GM13977 (cell line): ENCODE data around the gene TUFT1.

Experiments used
- DNase-seq: peaks from one replicate; pipeline ENCODE4 v3.0.0; 2012; ENCODE audit warnings: low spot score
- in situ Hi-C: fragments of 300-500 bp; cut with MboI; formaldehyde crosslinking; loops from one replicate; pipeline ENCODE4 v1.12.0; 2022; ENCODE audit warnings: low sequenced_read_pairs, low pct_unique_long_range_greater_than_20kb, mixed read lengths, inconsistent platforms; ENCODE audit not compliant: unreplicated experiment
- TF ChIP-seq, protein P1 (sequence below): IDR thresholded peaks from 2 replicates; pipeline ENCODE4 v1.5.1; 2012; ENCODE audit warnings: mild to moderate bottlenecking, control low read depth; ENCODE audit not compliant: insufficient read depth; ENCODE audit errors: extremely low read depth, missing control alignments

Gene TUFT1

DNA sequence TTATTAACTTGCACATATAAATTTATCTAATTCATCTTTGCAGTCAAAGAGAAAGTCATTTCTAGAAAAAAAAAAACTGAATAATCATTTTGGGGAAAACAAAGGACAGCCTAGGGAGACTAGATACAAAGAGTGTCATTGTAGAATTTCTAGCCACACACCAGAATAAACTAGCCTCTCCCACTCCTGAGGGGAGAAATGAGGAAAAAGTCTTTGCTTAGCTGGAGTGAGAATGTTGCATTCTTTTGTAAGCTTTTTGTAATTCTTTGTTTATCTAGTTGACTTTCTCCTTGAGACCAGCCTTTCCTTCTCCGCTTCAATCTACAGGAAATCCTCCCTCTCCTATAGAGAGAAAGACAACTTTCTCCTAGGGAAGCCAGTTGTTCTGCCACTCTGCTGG is 44.8 kb upstream of the TUFT1 start:
- no peak for DNase-seq
- TF ChIP-seq, protein P1, sequence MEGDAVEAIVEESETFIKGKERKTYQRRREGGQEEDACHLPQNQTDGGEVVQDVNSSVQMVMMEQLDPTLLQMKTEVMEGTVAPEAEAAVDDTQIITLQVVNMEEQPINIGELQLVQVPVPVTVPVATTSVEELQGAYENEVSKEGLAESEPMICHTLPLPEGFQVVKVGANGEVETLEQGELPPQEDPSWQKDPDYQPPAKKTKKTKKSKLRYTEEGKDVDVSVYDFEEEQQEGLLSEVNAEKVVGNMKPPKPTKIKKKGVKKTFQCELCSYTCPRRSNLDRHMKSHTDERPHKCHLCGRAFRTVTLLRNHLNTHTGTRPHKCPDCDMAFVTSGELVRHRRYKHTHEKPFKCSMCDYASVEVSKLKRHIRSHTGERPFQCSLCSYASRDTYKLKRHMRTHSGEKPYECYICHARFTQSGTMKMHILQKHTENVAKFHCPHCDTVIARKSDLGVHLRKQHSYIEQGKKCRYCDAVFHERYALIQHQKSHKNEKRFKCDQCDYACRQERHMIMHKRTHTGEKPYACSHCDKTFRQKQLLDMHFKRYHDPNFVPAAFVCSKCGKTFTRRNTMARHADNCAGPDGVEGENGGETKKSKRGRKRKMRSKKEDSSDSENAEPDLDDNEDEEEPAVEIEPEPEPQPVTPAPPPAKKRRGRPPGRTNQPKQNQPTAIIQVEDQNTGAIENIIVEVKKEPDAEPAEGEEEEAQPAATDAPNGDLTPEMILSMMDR, result no peak
- in situ Hi-C loops, result no loop called here

DNA sequence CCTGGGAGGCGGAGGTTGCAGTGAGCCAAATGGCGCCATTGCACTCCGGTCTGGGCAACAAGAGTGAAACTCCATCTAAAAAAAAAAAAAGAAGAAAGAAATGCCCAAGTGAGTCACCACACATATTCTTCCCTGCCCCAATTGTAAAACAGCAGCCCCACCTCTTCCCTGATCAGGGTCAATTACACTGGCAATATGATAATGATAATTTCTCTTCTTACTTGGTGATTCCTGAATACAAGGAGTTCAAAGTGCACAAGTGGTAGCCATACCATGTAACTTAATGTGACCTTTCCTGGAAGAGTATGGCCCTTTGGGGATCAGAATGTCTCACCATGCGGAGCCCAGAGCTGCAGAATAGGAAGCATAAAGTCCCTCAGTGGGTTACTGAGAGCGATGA is 40.7 kb upstream of the TUFT1 start:
- in situ Hi-C loops, result no loop called here
- no peak for DNase-seq
- TF ChIP-seq, protein P1, result no peak

DNA sequence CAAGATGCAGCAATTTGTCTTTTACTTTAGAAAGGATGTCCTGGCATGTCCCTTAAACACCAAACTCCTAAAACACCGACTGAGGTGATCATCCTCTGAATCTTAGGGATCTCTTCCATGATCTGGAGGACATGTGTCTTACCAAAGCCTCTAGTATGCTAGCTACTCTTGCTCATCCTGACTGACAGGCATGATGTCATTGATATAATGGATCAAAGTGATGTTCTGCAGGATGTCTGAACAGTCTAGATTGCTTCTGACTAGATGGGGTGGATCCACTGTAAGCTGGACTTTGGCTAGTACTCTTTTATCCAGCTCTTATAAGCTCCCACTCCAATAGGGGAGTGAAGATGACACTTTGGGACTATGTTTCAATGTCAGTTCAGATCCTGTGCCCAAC is 40.2 kb upstream of the TUFT1 start:
- in situ Hi-C loops, result no loop called here
- TF ChIP-seq, protein P1, result no peak
- no peak for DNase-seq

DNA sequence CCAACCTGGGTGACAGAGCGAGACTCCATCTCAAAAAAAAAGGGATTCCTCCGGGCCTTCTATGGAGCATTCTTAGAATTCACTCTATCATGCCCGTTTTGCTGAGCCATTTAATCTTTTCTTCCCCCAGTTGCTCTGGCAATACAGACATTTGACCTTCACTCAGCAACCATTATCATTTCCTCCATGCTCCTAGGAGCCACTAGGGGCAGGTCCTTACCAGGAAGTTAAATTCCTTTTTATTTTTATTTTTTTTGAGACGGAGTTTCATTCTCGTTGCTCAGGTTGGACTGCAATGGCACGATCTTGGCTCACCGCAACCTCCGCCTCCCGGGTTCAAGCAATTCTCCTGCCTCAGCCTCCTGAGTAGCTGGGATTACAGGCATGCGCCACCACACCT is 38.6 kb upstream of the TUFT1 start:
- no peak for DNase-seq
- TF ChIP-seq, protein P1, result no peak
- in situ Hi-C loops, result no loop called here

DNA sequence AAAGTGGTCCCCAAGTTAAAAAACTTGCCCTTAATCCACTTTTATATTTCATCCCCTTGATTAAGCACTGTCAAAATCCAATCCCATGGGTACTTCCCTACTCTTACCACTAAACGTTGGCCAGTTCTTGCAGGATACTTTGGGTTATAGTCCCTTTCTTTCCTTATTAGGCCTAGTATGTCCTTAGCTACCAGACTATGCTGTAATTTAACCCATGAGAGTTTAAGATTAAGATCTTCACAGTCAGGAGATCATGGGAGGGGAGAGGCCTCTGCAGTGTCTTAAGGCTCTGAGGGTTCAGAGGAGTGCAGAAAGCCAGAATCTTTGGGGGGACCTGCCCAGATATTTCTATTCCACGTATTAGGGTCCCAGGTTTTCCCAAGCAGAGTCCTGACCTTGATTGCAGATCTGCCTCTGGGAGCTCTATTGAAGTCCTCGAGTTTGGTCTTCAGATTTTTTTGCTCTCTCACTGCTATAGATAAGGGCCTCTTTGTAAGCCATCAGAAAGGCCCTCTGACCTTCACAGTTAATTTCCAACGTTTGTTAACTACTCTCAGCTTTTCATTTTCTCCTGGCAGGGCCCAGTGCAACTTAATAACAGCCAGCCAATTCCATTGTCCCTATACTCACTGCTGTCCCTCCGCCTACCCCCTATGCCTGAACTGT is 37.9 kb upstream of the TUFT1 start:
- TF ChIP-seq, protein P1, result no peak
- in situ Hi-C loops, result no loop called here
- no peak for DNase-seq

DNA sequence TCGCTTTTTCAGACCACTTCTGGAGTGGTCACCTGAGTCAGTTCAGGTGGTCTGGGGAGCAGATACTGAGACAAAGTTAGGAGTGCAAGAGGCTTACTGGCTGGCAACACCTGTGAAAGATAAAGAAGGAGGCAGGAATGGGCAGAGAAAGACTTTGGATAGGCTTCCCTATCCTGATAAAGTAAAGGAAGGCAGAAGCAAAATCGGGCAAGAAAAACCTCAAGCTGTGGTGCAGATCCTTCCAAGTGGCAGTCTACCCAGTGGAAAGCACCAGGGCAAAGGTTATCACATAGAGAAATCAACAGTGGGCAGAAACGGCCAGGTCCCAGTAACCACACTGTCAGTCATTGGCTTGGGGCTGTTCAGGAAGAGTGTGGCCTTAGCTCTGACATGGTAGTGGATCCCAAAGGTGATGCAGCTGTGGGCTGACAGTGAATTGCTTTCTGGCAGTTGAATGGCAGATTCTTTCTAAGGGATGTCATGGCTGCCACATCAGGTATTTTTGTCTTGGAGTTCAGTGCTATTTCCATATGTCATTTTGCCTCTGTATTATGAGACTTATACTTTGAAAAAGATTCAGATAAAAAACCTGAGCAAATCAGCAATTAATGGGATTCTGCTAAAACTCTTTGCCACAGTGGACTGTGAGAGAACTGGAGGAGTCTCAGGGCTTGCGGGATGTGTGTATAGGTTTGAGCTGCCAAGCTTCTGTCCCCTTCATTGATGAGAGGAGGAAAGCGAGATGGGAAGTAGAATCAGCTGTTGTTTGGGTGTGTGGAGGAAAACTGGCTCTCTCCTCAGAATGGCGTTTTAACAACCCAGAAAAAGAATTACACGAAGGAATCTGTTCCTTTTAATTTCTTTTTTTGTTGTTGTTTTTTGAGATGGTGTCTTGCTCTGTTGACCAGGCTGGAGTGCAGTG is 37.0 kb upstream of the TUFT1 start:
- no peak for DNase-seq
- TF ChIP-seq, protein P1, result no peak
- in situ Hi-C loops, result no loop called here
